ENCODE measurements around the gene P3H2. TPM values are rescaled to one million over a fixed set of nuclear protein-coding genes. Genes with fewer than 3 reads are reported as not detected.

P3H2 gene
- polyA plus RNA-seq, 1 experiment: 32.6 TPM

- no peak for DNase-seq (ENCODE audit: low read depth, low spot score)
- H3K27ac ChIP-seq (ENCODE audit: low read depth, low read length): no peak overlapping the region
- TF ChIP-seq, protein P1, sequence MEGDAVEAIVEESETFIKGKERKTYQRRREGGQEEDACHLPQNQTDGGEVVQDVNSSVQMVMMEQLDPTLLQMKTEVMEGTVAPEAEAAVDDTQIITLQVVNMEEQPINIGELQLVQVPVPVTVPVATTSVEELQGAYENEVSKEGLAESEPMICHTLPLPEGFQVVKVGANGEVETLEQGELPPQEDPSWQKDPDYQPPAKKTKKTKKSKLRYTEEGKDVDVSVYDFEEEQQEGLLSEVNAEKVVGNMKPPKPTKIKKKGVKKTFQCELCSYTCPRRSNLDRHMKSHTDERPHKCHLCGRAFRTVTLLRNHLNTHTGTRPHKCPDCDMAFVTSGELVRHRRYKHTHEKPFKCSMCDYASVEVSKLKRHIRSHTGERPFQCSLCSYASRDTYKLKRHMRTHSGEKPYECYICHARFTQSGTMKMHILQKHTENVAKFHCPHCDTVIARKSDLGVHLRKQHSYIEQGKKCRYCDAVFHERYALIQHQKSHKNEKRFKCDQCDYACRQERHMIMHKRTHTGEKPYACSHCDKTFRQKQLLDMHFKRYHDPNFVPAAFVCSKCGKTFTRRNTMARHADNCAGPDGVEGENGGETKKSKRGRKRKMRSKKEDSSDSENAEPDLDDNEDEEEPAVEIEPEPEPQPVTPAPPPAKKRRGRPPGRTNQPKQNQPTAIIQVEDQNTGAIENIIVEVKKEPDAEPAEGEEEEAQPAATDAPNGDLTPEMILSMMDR (IDR thresholded peaks at IDR 0.05; ENCODE audit: low read depth, low read length): no peak
- no peaks in the 10 kb centered on the region for H3K27me3 ChIP-seq (ENCODE audit: control insufficient read depth, insufficient read depth, low read length)
- no peaks in the 10 kb centered on the region for H3K9me3 ChIP-seq (ENCODE audit: control insufficient read depth, insufficient read depth, low read length)
- H3K4me3 ChIP-seq (ENCODE audit: low read depth, low read length): no peak overlapping the region
- POLR2A ChIA-PET: interaction anchor here (0.5 kb wide), 1 partner anchor 116 kb away, joined by 3 read pairs; no protein-coding TSS in a partner anchor
- CTCF ChIA-PET: interaction anchor here (0.8 to 2.8 kb wide), 5 partner anchors 8 to 347 kb away, joined by 3 to 7 read pairs (median 3); partner anchors contain the start of gene CLDN1
These were observed 145.2 kb downstream of the P3H2 start for GRCh38 chr3:189975391-189975990.

DNA sequence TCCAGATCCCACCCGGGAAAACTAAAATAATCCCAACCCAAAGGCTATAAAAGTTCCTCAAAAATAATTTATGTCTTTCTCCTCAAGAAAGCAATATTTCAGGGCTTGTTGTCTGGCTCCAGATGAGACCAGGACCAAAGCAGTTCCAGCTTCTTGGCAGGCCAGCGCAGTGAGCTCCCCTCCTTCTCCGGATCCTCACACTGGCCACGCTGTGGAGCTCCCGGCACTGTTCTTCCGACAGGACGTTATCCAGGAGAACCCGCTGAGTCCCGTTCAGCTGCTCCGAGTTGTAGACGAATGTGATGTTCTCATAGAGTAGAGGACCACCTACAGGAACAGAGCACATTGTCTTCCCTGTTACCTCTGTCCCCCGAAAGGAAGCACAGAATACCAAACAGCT is 146.3 kb downstream of the P3H2 start:
- Histone ChIP-seq H3K4me3 (ENCODE audit: low read depth, low read length) (no peak overlapping the region), H3K27ac (ENCODE audit: low read depth, low read length) (no peak overlapping the region), H3K9me3 (ENCODE audit: control insufficient read depth, insufficient read depth, low read length) (no peaks in the 10 kb centered on the region), H3K27me3 (ENCODE audit: control insufficient read depth, insufficient read depth, low read length) (no peaks in the 10 kb centered on the region)
- CTCF ChIA-PET: interaction anchor here (0.8 to 4.9 kb wide), 3 partner anchors 13 to 228 kb away, joined by 4 to 33 read pairs (median 4); no protein-coding TSS in a partner anchor
- TF ChIP-seq, protein P1 (IDR thresholded peaks at IDR 0.05; ENCODE audit: low read depth, low read length): no peak
- POLR2A ChIA-PET: interaction anchor here (0.6 kb wide), 1 partner anchor 100 kb away, joined by 3 read pairs; no protein-coding TSS in a partner anchor
- no peak for DNase-seq (ENCODE audit: low read depth, low spot score)

DNA sequence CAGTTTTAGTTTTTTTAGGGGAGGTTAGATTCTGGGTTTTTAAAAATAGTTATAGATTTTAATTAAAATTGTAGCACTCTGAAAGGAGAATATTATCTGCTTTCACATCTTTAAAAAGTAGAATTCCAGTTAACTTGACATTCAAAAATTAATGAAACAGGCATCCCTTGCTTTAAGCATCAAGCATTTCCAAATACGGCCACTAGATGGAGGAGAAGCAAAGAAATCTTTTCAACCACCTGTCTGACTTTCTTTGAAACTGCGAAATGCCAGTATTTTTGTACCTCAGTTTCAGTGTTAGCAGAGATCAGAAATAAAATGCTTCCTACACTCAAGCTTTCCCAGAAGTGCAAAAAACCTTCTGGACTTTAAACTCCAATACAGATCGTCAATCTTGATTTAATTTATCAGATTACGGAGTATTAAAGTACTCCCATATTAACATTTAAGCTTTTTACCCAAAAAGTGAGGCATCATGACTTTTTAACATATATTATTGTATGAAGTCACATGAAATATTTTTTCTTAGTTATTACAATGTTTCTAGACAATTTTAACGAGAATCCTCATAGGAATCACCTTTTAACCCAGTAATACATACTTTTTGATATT is 153.3 kb downstream of the P3H2 start:
- H3K4me3 ChIP-seq (ENCODE audit: low read depth, low read length): no peak overlapping the region
- DNase-seq (ENCODE audit: low read depth, low spot score): peak; percentile 21
- no peak overlapping the region for H3K27ac ChIP-seq (ENCODE audit: low read depth, low read length)
- TF ChIP-seq, protein P1 (IDR thresholded peaks at IDR 0.05; ENCODE audit: low read depth, low read length): peak; percentile 85
- ChIA-PET CTCF (interaction anchor here (0.5 to 4.1 kb wide), 52 partner anchors 8 to 1908 kb away, joined by 3 to 48 read pairs (median 4); partner anchors contain the start of genes CLDN1 and P3H2), POLR2A (no interaction called here)
- H3K27me3 ChIP-seq (ENCODE audit: control insufficient read depth, insufficient read depth, low read length): no peaks in the 10 kb centered on the region
- no peaks in the 10 kb centered on the region for H3K9me3 ChIP-seq (ENCODE audit: control insufficient read depth, insufficient read depth, low read length)

DNA sequence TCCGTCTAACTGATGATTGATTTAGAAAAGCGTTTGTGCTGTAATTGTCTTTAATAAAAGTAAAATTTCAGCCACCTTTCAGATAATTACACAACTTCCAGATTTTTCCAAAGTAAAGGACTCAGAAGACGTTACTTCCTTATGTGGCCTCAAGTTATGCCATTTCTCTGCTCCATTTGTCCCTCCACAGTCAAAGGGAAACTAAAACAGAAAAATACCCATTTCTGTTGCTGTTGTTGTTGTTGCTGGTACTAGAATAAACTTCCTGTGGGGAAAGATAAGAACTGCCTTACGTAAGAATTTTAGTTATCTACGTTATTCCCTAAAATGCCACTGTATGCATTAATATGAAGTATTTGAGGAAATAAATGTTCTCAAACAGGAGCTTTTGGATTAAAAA is 153.9 kb downstream of the P3H2 start:
- POLR2A ChIA-PET: no interaction called here
- CTCF ChIA-PET: interaction anchor here (0.6 to 4.1 kb wide), 39 partner anchors 9 to 473 kb away, joined by 3 to 48 read pairs (median 5); partner anchors contain the start of genes CLDN1 and P3H2

More for the DNA sequence above, 153.9 kb downstream of the P3H2 start:
- no peak overlapping the region for H3K4me3 ChIP-seq (ENCODE audit: low read depth, low read length)
- TF ChIP-seq, protein P1 (IDR thresholded peaks at IDR 0.05; ENCODE audit: low read depth, low read length): no peak
- H3K27ac ChIP-seq (ENCODE audit: low read depth, low read length): no peak overlapping the region
- H3K27me3 ChIP-seq (ENCODE audit: control insufficient read depth, insufficient read depth, low read length): no peaks in the 10 kb centered on the region
- DNase-seq (ENCODE audit: low read depth, low spot score): no peak
- H3K9me3 ChIP-seq (ENCODE audit: control insufficient read depth, insufficient read depth, low read length): no peaks in the 10 kb centered on the region

All from AG04450 (cell line).